HL-60 (cell line): ENCODE data around the gene RPL13.

Source experiments
- DNase-seq, 2 experiments: peaks; one replicate each; pipeline ENCODE4 v3.0.0-alpha.2; 2010 to 2020; ENCODE audit warnings: low read depth in 1 of 2, low spot score in 1 of 2
- H3K27ac ChIP-seq: fragments of 250-450 bp; sonication (Bioruptor Pico); replicated peaks from 2 replicates; pipeline ENCODE4 v1.5.1; 2020; ENCODE audit warnings: mild to moderate bottlenecking, moderate library complexity
- H3K27me3 ChIP-seq: fragments of 250-450 bp; sonication (Bioruptor Pico); 2 replicates; pipeline ENCODE4 v1.5.1; 2021; ENCODE audit warnings: mild to moderate bottlenecking, moderate library complexity; ENCODE audit not compliant: insufficient read depth, poor library complexity, severe bottlenecking
- H3K4me3 ChIP-seq: replicated peaks from 2 replicates; pipeline ENCODE4 v1.5.1; 2011; ENCODE audit warnings: mild to moderate bottlenecking, control low read depth, low read length; ENCODE audit not compliant: insufficient read depth
- GABPA ChIP-seq: IDR thresholded peaks from 2 replicates; pipeline ENCODE4 v1.6.1; 2012; ENCODE audit warnings: low read depth
- POLR2AphosphoS5 ChIP-seq: IDR thresholded peaks from 2 replicates; pipeline ENCODE4 v1.6.1; 2012; ENCODE audit warnings: low read depth
- SPI1 ChIP-seq: IDR thresholded peaks from 2 replicates; pipeline ENCODE4 v1.6.1; 2012; ENCODE audit warnings: low read depth, mild to moderate bottlenecking, borderline replicate concordance
- TF ChIP-seq, protein P1 (sequence below): IDR thresholded peaks from 2 replicates; pipeline ENCODE4 v1.6.1; 2012; ENCODE audit warnings: low read depth; ENCODE audit not compliant: insufficient replicate concordance
- TF ChIP-seq, protein P2 (sequence below): IDR thresholded peaks from one replicate; pipeline ENCODE4 v1.5.1; 2011; ENCODE audit warnings: low read length, control low read depth, inconsistent platforms; ENCODE audit not compliant: insufficient read depth

Gene RPL13

DNA sequence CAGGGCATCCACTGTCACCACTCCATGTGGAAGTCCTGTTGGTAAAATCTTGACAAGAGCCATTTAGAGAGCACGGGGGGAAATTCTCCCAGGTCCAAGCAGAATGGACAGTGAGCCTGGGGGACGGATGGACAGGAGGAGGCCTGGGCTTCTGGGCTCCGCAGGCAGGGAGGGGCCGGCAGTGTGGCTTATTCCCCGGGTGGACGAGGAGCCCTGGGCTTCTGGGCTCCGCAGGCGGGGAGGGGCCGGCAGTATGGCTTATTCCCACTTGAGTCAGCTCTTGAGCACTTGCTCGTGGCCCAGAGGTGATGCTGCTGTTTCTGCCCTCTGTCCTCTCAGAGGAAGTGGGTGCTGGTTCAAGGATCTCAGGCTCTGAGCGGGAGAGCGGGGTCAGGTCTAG lies 22.2 kb upstream of the RPL13 start:
- no peak for TF ChIP-seq GABPA
- no peak for TF ChIP-seq POLR2AphosphoS5
- TF ChIP-seq SPI1: no peak
- TF ChIP-seq, protein P1, sequence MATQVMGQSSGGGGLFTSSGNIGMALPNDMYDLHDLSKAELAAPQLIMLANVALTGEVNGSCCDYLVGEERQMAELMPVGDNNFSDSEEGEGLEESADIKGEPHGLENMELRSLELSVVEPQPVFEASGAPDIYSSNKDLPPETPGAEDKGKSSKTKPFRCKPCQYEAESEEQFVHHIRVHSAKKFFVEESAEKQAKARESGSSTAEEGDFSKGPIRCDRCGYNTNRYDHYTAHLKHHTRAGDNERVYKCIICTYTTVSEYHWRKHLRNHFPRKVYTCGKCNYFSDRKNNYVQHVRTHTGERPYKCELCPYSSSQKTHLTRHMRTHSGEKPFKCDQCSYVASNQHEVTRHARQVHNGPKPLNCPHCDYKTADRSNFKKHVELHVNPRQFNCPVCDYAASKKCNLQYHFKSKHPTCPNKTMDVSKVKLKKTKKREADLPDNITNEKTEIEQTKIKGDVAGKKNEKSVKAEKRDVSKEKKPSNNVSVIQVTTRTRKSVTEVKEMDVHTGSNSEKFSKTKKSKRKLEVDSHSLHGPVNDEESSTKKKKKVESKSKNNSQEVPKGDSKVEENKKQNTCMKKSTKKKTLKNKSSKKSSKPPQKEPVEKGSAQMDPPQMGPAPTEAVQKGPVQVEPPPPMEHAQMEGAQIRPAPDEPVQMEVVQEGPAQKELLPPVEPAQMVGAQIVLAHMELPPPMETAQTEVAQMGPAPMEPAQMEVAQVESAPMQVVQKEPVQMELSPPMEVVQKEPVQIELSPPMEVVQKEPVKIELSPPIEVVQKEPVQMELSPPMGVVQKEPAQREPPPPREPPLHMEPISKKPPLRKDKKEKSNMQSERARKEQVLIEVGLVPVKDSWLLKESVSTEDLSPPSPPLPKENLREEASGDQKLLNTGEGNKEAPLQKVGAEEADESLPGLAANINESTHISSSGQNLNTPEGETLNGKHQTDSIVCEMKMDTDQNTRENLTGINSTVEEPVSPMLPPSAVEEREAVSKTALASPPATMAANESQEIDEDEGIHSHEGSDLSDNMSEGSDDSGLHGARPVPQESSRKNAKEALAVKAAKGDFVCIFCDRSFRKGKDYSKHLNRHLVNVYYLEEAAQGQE: no peak
- TF ChIP-seq, protein P2, sequence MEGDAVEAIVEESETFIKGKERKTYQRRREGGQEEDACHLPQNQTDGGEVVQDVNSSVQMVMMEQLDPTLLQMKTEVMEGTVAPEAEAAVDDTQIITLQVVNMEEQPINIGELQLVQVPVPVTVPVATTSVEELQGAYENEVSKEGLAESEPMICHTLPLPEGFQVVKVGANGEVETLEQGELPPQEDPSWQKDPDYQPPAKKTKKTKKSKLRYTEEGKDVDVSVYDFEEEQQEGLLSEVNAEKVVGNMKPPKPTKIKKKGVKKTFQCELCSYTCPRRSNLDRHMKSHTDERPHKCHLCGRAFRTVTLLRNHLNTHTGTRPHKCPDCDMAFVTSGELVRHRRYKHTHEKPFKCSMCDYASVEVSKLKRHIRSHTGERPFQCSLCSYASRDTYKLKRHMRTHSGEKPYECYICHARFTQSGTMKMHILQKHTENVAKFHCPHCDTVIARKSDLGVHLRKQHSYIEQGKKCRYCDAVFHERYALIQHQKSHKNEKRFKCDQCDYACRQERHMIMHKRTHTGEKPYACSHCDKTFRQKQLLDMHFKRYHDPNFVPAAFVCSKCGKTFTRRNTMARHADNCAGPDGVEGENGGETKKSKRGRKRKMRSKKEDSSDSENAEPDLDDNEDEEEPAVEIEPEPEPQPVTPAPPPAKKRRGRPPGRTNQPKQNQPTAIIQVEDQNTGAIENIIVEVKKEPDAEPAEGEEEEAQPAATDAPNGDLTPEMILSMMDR: no peak
- Histone ChIP-seq H3K4me3 (no peak overlapping the region), H3K27ac (no peak overlapping the region), H3K27me3 (no peaks in the 10 kb centered on the region)
- DNase-seq: no peak

DNA sequence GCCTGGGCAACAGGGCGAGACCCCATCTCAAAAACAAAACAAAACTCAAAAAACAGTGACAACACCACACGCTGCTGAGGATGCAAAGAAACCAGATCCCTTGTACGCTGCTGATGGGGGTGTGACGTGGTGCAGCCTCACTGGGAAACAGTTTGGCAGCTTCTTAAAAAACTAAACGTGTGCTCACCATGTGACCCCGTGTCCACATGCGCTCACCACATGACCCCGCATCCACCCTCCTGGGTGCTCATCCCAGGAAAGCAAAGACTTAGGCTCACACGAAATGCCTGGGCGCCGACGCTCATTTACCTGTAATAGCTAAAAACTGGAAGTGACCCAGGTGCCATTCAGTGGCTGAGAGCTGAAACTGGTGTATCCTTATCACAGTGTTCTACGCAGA lies 19.9 kb upstream of the RPL13 start:
- no peaks in the 10 kb centered on the region for H3K27me3 ChIP-seq
- H3K4me3 ChIP-seq: no peak overlapping the region
- DNase-seq: no peak
- TF ChIP-seq GABPA: no peak
- TF ChIP-seq, protein P2: no peak
- TF ChIP-seq, protein P1: no peak
- no peak for TF ChIP-seq POLR2AphosphoS5
- no peak for TF ChIP-seq SPI1
- H3K27ac ChIP-seq: no peak overlapping the region

DNA sequence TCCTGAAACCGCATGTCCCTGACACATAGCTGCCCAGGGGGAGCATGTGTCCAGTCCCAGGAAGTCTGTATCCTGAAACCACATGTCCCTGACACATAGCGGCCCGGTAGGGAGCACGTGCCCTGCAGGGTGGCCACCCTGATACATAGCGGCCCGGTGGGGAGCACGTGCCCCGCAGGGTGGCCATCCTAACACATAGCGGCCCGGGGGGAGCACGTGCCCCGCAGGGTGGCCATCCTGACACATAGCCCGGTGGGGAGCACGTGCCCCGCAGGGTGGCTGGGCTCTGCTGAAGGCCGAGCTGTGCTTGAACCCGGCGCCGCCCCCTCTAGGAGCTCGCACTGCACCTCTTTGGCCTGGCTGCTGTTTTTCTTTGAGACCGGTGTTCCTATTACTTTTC lies 18.7 kb upstream of the RPL13 start:
- no peaks in the 10 kb centered on the region for H3K27me3 ChIP-seq
- DNase-seq: no peak
- TF ChIP-seq, protein P1: no peak
- no peak for TF ChIP-seq POLR2AphosphoS5
- TF ChIP-seq, protein P2: no peak
- TF ChIP-seq SPI1: no peak
- no peak overlapping the region for H3K27ac ChIP-seq
- H3K4me3 ChIP-seq: no peak overlapping the region
